Measurements from ENCODE around the gene GTF2I.
"Not testable (repeated sequence)": the region's sequence is repeated elsewhere in the genome, so short reads cannot be mapped to it uniquely, and the experiment has no call there.

GTF2I gene

GRCh38 chr7:74657692-74658177, at the start of gene GTF2I:
TSS of gene GTF2I (plus strand) at chr7:74657718. CDS start at chr7:74689129, 31,411 bp downstream.
- no peak for DNase-seq

- no peak for DNase-seq
These were observed 45.3 kb upstream of the GTF2I start for GRCh38 chr7:74612015-74612829.

- no peak for DNase-seq
These were observed 41.4 kb upstream of the GTF2I start for GRCh38 chr7:74615933-74616780.

- DNase-seq, result no peak
These were observed 40.3 kb upstream of the GTF2I start for GRCh38 chr7:74617180-74617744.

GRCh38 chr7:74619235-74619860, 38.2 kb upstream of the GTF2I start:
- DNase-seq, result no peak

- DNase-seq, result no peak
These were observed 35.2 kb upstream of the GTF2I start for GRCh38 chr7:74622228-74622749.

GRCh38 chr7:74623135-74623534, 34.4 kb upstream of the GTF2I start:
- DNase-seq, result no peak

- no peak for DNase-seq
These were observed 32.1 kb upstream of the GTF2I start for GRCh38 chr7:74625446-74625845.

- no peak for DNase-seq
These were observed 29.7 kb upstream of the GTF2I start for GRCh38 chr7:74627661-74628411.

- DNase-seq, result no peak
These were observed 25.0 kb upstream of the GTF2I start for GRCh38 chr7:74632505-74632904.

- DNase-seq, result no peak
These were observed 24.0 kb upstream of the GTF2I start for GRCh38 chr7:74633451-74633921.

GRCh38 chr7:74637745-74638144, 19.8 kb upstream of the GTF2I start:
- DNase-seq, result no peak

- not testable (repeated sequence) for DNase-seq
These were observed 7.5 kb upstream of the GTF2I start for GRCh38 chr7:74650055-74650454.

GRCh38 chr7:74650493-74651132, 6.9 kb upstream of the GTF2I start:
- DNase-seq, result not testable (repeated sequence)

- not testable (repeated sequence) for DNase-seq
These were observed 6.4 kb upstream of the GTF2I start for GRCh38 chr7:74651133-74651504.

GRCh38 chr7:74653686-74654181, 3.8 kb upstream of the GTF2I start:
- DNase-seq, result no peak

GRCh38 chr7:74654811-74655210, 2.7 kb upstream of the GTF2I start:
- DNase-seq, result no peak

GRCh38 chr7:74655324-74655723, 2.2 kb upstream of the GTF2I start:
- DNase-seq, result no peak

GRCh38 chr7:74655768-74656440, 1.6 kb upstream of the GTF2I start:
- DNase-seq, result no peak

GRCh38 chr7:74656441-74656836, 1.1 kb upstream of the GTF2I start:
- DNase-seq, result no peak

Measured in NCI-H774 (cell line).